ENCODE data around the gene TMCC1.

The TMCC1 gene

DNA sequence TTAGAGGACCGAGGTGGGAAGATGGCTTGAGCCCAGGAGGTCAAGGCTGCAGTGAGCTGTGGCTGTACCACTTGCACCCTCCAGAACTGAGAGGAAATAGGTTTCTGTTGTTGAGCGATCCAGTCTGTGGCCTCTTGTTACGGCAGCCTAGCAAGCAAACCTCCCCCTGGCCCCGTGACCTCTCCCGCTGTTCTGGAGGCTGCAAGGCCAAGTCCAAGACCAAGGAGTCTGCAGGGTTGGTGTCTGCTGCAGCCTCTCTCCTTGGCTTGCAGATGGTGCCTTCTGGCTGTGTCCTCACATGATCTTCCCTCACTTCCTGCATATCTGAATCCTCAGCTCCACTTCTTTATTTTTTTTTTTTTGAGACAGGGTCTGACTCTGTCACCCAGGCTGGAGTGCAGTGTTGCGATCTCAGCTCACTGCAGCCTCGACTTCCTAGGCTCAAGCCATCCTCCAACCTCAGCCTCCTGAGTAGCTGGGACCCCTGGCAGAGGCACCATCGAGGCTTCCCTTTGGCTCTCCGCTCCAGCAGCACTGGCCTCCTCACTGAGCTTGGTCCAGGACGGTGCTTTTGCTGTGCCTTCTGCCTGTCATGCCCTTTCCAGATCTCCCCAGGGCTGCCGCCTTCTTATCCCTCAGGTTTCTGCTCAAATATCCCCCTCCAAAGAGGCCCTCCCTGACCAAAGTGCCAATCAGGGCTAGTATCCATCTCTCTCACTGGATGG is 269.0 kb downstream of the TMCC1 start:
- no peaks in the 10 kb centered on the region for H3K9me2 ChIP-seq (replicated peaks; ENCODE audit: low read depth, low read length)
- no peak overlapping the region for H3K4me3 ChIP-seq (ENCODE audit: low read length, poor library complexity, severe bottlenecking)
- no peak for TF ChIP-seq EZH2phosphoT487 (IDR thresholded peaks at IDR 0.05; ENCODE audit: borderline replicate concordance)
- TF ChIP-seq, protein P1, sequence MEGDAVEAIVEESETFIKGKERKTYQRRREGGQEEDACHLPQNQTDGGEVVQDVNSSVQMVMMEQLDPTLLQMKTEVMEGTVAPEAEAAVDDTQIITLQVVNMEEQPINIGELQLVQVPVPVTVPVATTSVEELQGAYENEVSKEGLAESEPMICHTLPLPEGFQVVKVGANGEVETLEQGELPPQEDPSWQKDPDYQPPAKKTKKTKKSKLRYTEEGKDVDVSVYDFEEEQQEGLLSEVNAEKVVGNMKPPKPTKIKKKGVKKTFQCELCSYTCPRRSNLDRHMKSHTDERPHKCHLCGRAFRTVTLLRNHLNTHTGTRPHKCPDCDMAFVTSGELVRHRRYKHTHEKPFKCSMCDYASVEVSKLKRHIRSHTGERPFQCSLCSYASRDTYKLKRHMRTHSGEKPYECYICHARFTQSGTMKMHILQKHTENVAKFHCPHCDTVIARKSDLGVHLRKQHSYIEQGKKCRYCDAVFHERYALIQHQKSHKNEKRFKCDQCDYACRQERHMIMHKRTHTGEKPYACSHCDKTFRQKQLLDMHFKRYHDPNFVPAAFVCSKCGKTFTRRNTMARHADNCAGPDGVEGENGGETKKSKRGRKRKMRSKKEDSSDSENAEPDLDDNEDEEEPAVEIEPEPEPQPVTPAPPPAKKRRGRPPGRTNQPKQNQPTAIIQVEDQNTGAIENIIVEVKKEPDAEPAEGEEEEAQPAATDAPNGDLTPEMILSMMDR (conservative IDR thresholded peaks at IDR 0.05; ENCODE audit: low read length): no peak
- H3K79me2 ChIP-seq (ENCODE audit: insufficient read depth, low read length): no peaks in the 10 kb centered on the region
- H3F3A ChIP-seq (ENCODE audit: low read depth): no peaks in the 10 kb centered on the region
- H3K9ac ChIP-seq (ENCODE audit: low read depth, low read length, poor library complexity, severe bottlenecking): peak overlapping the region; percentile 42
- H3K4me2 ChIP-seq (ENCODE audit: low read depth, low read length, poor library complexity, severe bottlenecking): no peak overlapping the region
- H3K4me1 ChIP-seq (ENCODE audit: insufficient read depth, low read length, poor library complexity, severe bottlenecking): peaks cover 22% of the 10 kb centered on the region
- H4K20me1 ChIP-seq (ENCODE audit: insufficient read depth, low read length, poor library complexity, severe bottlenecking): no peaks in the 10 kb centered on the region
- no peaks in the 10 kb centered on the region for H3K36me3 ChIP-seq (ENCODE audit: insufficient read depth, low read length)
- no peaks in the 10 kb centered on the region for H3K9me3 ChIP-seq (ENCODE audit: insufficient read depth, low read depth, low read length)
- peak overlapping the region; percentile 17; the same call in 1 of the 2 replicates for H2AFZ ChIP-seq (ENCODE audit: low read length)
- no peaks in the 10 kb centered on the region for H3K27me3 ChIP-seq (ENCODE audit: insufficient read depth, low read length, poor library complexity, severe bottlenecking)

DNA sequence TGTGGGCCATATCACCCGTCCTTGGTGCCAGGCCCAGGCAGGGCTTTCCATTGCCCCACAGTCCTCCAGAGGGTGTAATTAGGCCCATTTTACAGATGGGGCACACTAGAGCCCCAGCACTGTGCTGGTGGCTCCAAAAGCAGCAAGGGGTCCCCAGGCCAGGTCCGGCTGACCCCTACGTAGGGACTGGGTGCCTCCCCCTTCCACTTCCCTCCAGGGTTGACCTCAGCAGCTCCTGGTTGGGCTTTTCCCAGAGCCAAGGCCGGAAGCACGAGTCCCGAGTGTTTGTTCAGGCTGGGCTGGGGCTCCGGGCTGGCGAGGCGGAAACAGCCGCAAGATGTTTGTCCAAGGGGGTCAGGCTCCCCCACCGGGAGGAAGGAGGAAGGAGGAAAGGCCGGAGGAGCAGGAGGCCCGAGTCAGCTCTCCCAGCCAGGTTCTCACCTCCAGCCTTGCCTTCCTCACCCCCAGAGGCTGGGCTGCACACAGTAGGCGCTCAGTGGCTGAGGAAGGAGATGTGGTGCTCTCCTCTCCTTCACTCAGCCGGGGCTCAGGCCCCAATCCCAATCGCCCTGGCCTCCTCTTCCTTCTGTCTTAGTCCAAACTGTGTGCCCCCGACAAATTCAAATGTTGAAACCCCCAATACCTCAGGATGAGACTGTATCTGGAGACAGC is 269.9 kb downstream of the TMCC1 start:
- Histone ChIP-seq H2AFZ (ENCODE audit: low read length) (no peak overlapping the region), H3K9me2 (replicated peaks; ENCODE audit: low read depth, low read length) (no peaks in the 10 kb centered on the region), H3K4me1 (ENCODE audit: insufficient read depth, low read length, poor library complexity, severe bottlenecking) (peaks cover 22% of the 10 kb centered on the region), H3K9ac (ENCODE audit: low read depth, low read length, poor library complexity, severe bottlenecking) (no peak overlapping the region), H3K79me2 (ENCODE audit: insufficient read depth, low read length) (no peaks in the 10 kb centered on the region), H3K36me3 (ENCODE audit: insufficient read depth, low read length) (no peaks in the 10 kb centered on the region), H3K4me3 (ENCODE audit: low read length, poor library complexity, severe bottlenecking) (no peak overlapping the region), H3K9me3 (ENCODE audit: insufficient read depth, low read depth, low read length) (no peaks in the 10 kb centered on the region), H3F3A (ENCODE audit: low read depth) (no peaks in the 10 kb centered on the region), H3K4me2 (ENCODE audit: low read depth, low read length, poor library complexity, severe bottlenecking) (no peak overlapping the region), H3K27me3 (ENCODE audit: insufficient read depth, low read length, poor library complexity, severe bottlenecking) (no peaks in the 10 kb centered on the region), H4K20me1 (ENCODE audit: insufficient read depth, low read length, poor library complexity, severe bottlenecking) (no peaks in the 10 kb centered on the region)
- TF ChIP-seq, protein P1 (conservative IDR thresholded peaks at IDR 0.05; ENCODE audit: low read length): no peak
- TF ChIP-seq EZH2phosphoT487 (IDR thresholded peaks at IDR 0.05; ENCODE audit: borderline replicate concordance): no peak

DNA sequence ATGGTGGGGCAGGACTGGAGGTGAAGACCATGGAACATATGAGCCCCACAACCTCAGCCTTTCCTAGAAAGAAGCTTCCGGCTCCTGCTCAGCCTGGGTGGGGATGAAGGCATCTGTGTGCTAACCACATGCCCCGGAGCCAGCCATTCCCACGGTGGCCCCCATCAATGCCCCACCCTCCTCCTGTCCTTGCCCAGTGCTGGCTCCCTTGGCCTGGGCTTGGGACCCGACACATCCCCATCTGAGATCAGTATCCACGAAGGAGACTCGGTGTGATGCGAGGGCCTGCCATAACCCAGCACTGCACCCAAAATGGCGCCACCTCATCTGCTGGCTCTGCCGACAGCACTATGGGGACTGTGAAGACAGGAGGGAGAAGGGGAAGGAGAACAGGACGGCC is 270.6 kb downstream of the TMCC1 start:
- peaks cover 22% of the 10 kb centered on the region for H3K4me1 ChIP-seq (ENCODE audit: insufficient read depth, low read length, poor library complexity, severe bottlenecking)
- TF ChIP-seq, protein P1 (conservative IDR thresholded peaks at IDR 0.05; ENCODE audit: low read length): no peak
- TF ChIP-seq EZH2phosphoT487 (IDR thresholded peaks at IDR 0.05; ENCODE audit: borderline replicate concordance): no peak
- H3F3A ChIP-seq (ENCODE audit: low read depth): no peaks in the 10 kb centered on the region
- H3K9me2 ChIP-seq (replicated peaks; ENCODE audit: low read depth, low read length): no peaks in the 10 kb centered on the region
- no peaks in the 10 kb centered on the region for H3K36me3 ChIP-seq (ENCODE audit: insufficient read depth, low read length)
- no peaks in the 10 kb centered on the region for H3K79me2 ChIP-seq (ENCODE audit: insufficient read depth, low read length)
- H3K4me2 ChIP-seq (ENCODE audit: low read depth, low read length, poor library complexity, severe bottlenecking): no peak overlapping the region
- no peaks in the 10 kb centered on the region for H3K27me3 ChIP-seq (ENCODE audit: insufficient read depth, low read length, poor library complexity, severe bottlenecking)
- H3K9ac ChIP-seq (ENCODE audit: low read depth, low read length, poor library complexity, severe bottlenecking): no peak overlapping the region
- H4K20me1 ChIP-seq (ENCODE audit: insufficient read depth, low read length, poor library complexity, severe bottlenecking): no peaks in the 10 kb centered on the region
- H3K4me3 ChIP-seq (ENCODE audit: low read length, poor library complexity, severe bottlenecking): no peak overlapping the region
- no peak overlapping the region for H2AFZ ChIP-seq (ENCODE audit: low read length)
- H3K9me3 ChIP-seq (ENCODE audit: insufficient read depth, low read depth, low read length): no peaks in the 10 kb centered on the region
